Activated naive CD4-positive, alpha-beta T cell treated with anti-CD3 and anti-CD28 coated beads, Interleukin-2, amount 50 U/mL, for 72 hours (primary cell): ENCODE measurements around the gene ZNF384. TPM values are rescaled to one million over a fixed set of nuclear protein-coding genes. Genes with fewer than 3 reads are reported as not detected.

Experiments used
- ATAC-seq, 2 donors: fragments of 150-1000 bp; cut with Tn5 transposase; 2 replicates each; pipeline ENCODE4 v1.10.0; 2021; ENCODE audit warnings: mild to moderate bottlenecking in 2 of 2, moderate library complexity in 2 of 2
- DNase-seq, 2 donors: peaks; one replicate each; pipeline ENCODE4 v3.0.0; 2021 to 2022; ENCODE audit warnings: low spot score in 2 of 2
- H3K27ac Mint-ChIP-seq, 2 donors: one replicate each; pipeline ENCODE4 v1.8.0; 2022; ENCODE audit warnings: mild to moderate bottlenecking in 2 of 2, mixed read lengths in 2 of 2
- H3K36me3 Mint-ChIP-seq, 2 donors: one replicate each; pipeline ENCODE4 v1.8.0; 2022; ENCODE audit warnings: mixed read lengths in 2 of 2
- H3K9me3 Mint-ChIP-seq, 2 donors: one replicate each; pipeline ENCODE4 v1.8.0; 2022; ENCODE audit warnings: mixed read lengths in 2 of 2
- total RNA-seq, 2 donors: library from RNA; stranded (reverse); gene quantifications; one replicate each; pipeline ENCODE4 v1.2.3, GENCODE V29; 2022

The ZNF384 gene
- total RNA-seq, 2 donors from 2014 or later: 77.1 to 92.6 TPM

DNA sequence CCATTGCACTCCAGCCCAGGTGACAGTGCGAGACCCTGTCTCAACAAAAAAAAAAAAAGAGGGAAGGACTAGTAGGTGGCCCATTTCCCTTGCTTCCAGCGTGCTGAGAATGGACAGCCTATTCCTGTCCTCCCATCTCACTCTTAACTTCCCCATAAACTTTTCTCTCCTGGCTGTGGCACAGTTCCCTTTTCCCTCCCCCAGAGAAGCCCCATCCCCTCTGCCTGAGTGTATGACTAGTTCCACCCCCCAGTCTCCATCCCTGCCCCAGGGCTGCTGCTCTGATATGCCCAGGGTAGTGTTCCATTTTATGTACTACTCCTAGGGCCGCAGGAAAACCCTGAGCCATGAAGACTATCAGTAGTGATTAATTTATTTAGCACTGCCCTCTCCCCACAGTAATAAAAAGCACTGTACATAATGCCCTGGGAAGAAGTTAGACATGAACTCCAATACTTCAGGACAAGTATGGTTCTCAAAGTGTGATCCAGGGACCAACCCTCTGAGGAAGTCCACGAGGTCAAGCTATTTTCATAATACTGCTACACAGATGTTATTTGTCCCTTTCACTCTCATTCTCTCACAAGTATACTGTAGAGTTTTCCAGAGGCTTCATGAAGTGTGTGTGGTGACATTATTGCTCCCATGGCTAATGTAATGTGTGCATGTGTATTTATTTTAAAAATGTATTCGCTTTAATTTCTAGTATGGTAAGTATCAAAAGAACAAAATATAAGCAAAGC lies 70.5 kb downstream of the ZNF384 start:
- DNase-seq: no peak
- Mint-ChIP-seq H3K9me3 (no peaks in the 10 kb centered on the region), H3K36me3 (peaks cover 0 to 6% of the 10 kb centered on the region in 2 donors), H3K27ac (no peak overlapping the region)
- ATAC-seq: no peak

Other genes with a start within 250 kb of the ZNF384 start
- gene CD27, start 244.4 kb downstream of the ZNF384 start, total RNA-seq: 100 to 1,000 TPM in 1 of 2 donors, 10 to 100 TPM in 1; 77.9 to 162 TPM
- 10 to 100 TPM; 31.4 to 33.7 TPM for gene TAPBPL, start 237.3 kb downstream of the ZNF384 start, total RNA-seq
- gene VAMP1, start 218.7 kb downstream of the ZNF384 start, total RNA-seq: 100 to 1,000 TPM in 1 of 2 donors, 10 to 100 TPM in 1; 47.6 to 151 TPM
- 100 to 1,000 TPM; 305 to 440 TPM for gene MRPL51, start 196.1 kb downstream of the ZNF384 start, total RNA-seq
- 100 to 1,000 TPM; 208 to 276 TPM for gene NCAPD2, start 195.3 kb downstream of the ZNF384 start, total RNA-seq
- gene GAPDH, start 154.9 kb downstream of the ZNF384 start, total RNA-seq: 1,000 to 10,000 TPM; 5,900 to 8,209 TPM
- gene IFFO1, start 133.3 kb downstream of the ZNF384 start, total RNA-seq: 10 to 100 TPM; 10.3 to 16.4 TPM
- 10 to 100 TPM; 78.8 to 79.8 TPM for gene NOP2, start 121.1 kb downstream of the ZNF384 start, total RNA-seq
- 100 to 1,000 TPM; 288 to 307 TPM for gene CHD4, start 82.0 kb downstream of the ZNF384 start, total RNA-seq
- gene LPAR5, start 53.4 kb downstream of the ZNF384 start, total RNA-seq: 1 to 10 TPM; 2.8 to 5.1 TPM
- gene ACRBP, start 41.9 kb downstream of the ZNF384 start, total RNA-seq: 1 to 10 TPM; 2.1 to 2.8 TPM
- 10 to 100 TPM; 18.1 to 24.3 TPM for gene ING4, start 26.3 kb downstream of the ZNF384 start, total RNA-seq
- gene PIANP, start 11.4 kb upstream of the ZNF384 start, total RNA-seq: 1 to 10 TPM in 1 of 2 donors, not detected in 1; 1.3 TPM
- gene COPS7A, start 34.7 kb upstream of the ZNF384 start, total RNA-seq: 10 to 100 TPM; 34.2 to 42.9 TPM
- 100 to 1,000 TPM; 149 to 275 TPM for gene MLF2, start 63.8 kb upstream of the ZNF384 start, total RNA-seq
- gene PTMS, start 77.0 kb upstream of the ZNF384 start, total RNA-seq: 100 to 1,000 TPM in 1 of 2 donors, 10 to 100 TPM in 1; 76.0 to 163 TPM
- gene LAG3, start 83.1 kb upstream of the ZNF384 start, total RNA-seq: 100 to 1,000 TPM in 1 of 2 donors, 10 to 100 TPM in 1; 71.3 to 117 TPM
- gene CD4, start 100.2 kb upstream of the ZNF384 start, total RNA-seq: 100 to 1,000 TPM; 165 to 244 TPM
- under 1 TPM; 0.46 to 0.60 TPM for gene GPR162, start 132.4 kb upstream of the ZNF384 start, total RNA-seq
- 1 to 10 TPM in 1 of 2 donors, under 1 TPM in 1; 0.82 to 3.0 TPM for gene P3H3, start 139.0 kb upstream of the ZNF384 start, total RNA-seq
- 1 to 10 TPM in 1 of 2 donors, under 1 TPM in 1; 0.25 to 1.8 TPM for gene GNB3, start 151.6 kb upstream of the ZNF384 start, total RNA-seq
- 100 to 1,000 TPM; 110 to 147 TPM for gene CDCA3, start 161.9 kb upstream of the ZNF384 start, total RNA-seq
- 100 to 1,000 TPM; 132 to 166 TPM for gene USP5, start 162.8 kb upstream of the ZNF384 start, total RNA-seq
- gene TPI1, start 178.2 kb upstream of the ZNF384 start, total RNA-seq: 1,000 to 10,000 TPM in 1 of 2 donors, 100 to 1,000 TPM in 1; 694 to 1,875 TPM
- gene SPSB2, start 183.9 kb upstream of the ZNF384 start, total RNA-seq: 10 to 100 TPM in 1 of 2 donors, 1 to 10 TPM in 1; 1.4 to 11.7 TPM
- gene LRRC23, start 215.4 kb upstream of the ZNF384 start, total RNA-seq: 10 to 100 TPM in 1 of 2 donors, 1 to 10 TPM in 1; 4.0 to 10.7 TPM
- 100 to 1,000 TPM; 264 to 314 TPM for gene ENO2, start 225.2 kb upstream of the ZNF384 start, total RNA-seq
- gene ATN1, start 238.6 kb upstream of the ZNF384 start, total RNA-seq: 10 to 100 TPM; 29.9 to 73.5 TPM